Astrocyte (in vitro differentiated cells and primary cell): ENCODE measurements around the gene CCDC28B. TPM values are rescaled to one million over a fixed set of nuclear protein-coding genes. Genes with fewer than 3 reads are reported as not detected.
A peak's percentile ranks its signal among the peaks of the same experiment; 100 is the strongest.

Experiments used
- DNase-seq: peaks from one replicate; pipeline ENCODE4 v3.0.0-alpha.2; 2010; ENCODE audit warnings: low read depth
- FAIRE-seq: peaks from 2 replicates; lab custom pipeline; 2011; peaks lifted over from hg19 to GRCh38; lab: Jason Lieb, UNC
- H2AFZ ChIP-seq: 2 replicates; pipeline ENCODE4 v1.6.0; 2012; ENCODE audit warnings: low read depth, low read length, inconsistent platforms
- H3K27ac ChIP-seq: 2 replicates; pipeline ENCODE4 v1.5.1; 2011; ENCODE audit warnings: low read depth, low read length, inconsistent platforms
- H3K27me3 ChIP-seq: 2 replicates; pipeline ENCODE4 v1.6.0; 2011; ENCODE audit warnings: low read length, inconsistent platforms; ENCODE audit not compliant: insufficient read depth
- H3K36me3 ChIP-seq: 2 replicates; pipeline ENCODE4 v1.5.1; 2011; ENCODE audit warnings: low read length, inconsistent platforms; ENCODE audit not compliant: insufficient read depth
- H3K4me1 ChIP-seq: 2 replicates; pipeline ENCODE4 v1.5.1; 2011; ENCODE audit warnings: low read length, inconsistent platforms; ENCODE audit not compliant: insufficient read depth
- H3K4me2 ChIP-seq: 2 replicates; pipeline ENCODE4 v1.6.0; 2012; ENCODE audit warnings: low read length, inconsistent platforms
- H3K4me3 ChIP-seq: 2 replicates; pipeline ENCODE4 v1.5.1; 2011; ENCODE audit warnings: low read depth, mild to moderate bottlenecking, low read length, inconsistent platforms; ENCODE audit not compliant: insufficient read depth
- H3K79me2 ChIP-seq: 2 replicates; pipeline ENCODE4 v1.6.0; 2012; ENCODE audit warnings: mild to moderate bottlenecking, low read length, inconsistent platforms; ENCODE audit not compliant: insufficient read depth
- H3K9ac ChIP-seq: 2 replicates; pipeline ENCODE4 v1.6.0; 2012; ENCODE audit warnings: mild to moderate bottlenecking, low read length, inconsistent platforms
- H3K9me3 ChIP-seq: 2 replicates; pipeline ENCODE4 v1.5.1; 2012; ENCODE audit warnings: low read depth, mild to moderate bottlenecking, low read length, inconsistent platforms; ENCODE audit not compliant: insufficient read depth
- H4K20me1 ChIP-seq: 2 replicates; pipeline ENCODE4 v1.6.0; 2012; ENCODE audit warnings: low read length, inconsistent platforms; ENCODE audit not compliant: insufficient read depth
- H3K27ac Mint-ChIP-seq: one replicate; pipeline ENCODE4 v1.8.0; 2021; ENCODE audit warnings: mild to moderate bottlenecking, mixed read lengths; ENCODE audit not compliant: unreplicated experiment
- H3K27me3 Mint-ChIP-seq: one replicate; pipeline ENCODE4 v1.8.0; 2021; ENCODE audit warnings: low read depth, mixed read lengths; ENCODE audit not compliant: unreplicated experiment
- H3K36me3 Mint-ChIP-seq: one replicate; pipeline ENCODE4 v1.8.0; 2021; ENCODE audit warnings: low read depth, mixed read lengths; ENCODE audit not compliant: unreplicated experiment
- H3K4me1 Mint-ChIP-seq: one replicate; pipeline ENCODE4 v1.8.0; 2021; ENCODE audit warnings: low read depth, mixed read lengths; ENCODE audit not compliant: unreplicated experiment
- H3K4me3 Mint-ChIP-seq: one replicate; pipeline ENCODE4 v1.8.0; 2021; ENCODE audit warnings: mild to moderate bottlenecking, moderate library complexity, mixed read lengths; ENCODE audit not compliant: unreplicated experiment
- H3K9me3 Mint-ChIP-seq: one replicate; pipeline ENCODE4 v1.8.0; 2021; ENCODE audit warnings: mild to moderate bottlenecking, mixed read lengths; ENCODE audit not compliant: unreplicated experiment
- CTCF ChIP-seq: IDR thresholded peaks from 2 replicates; pipeline ENCODE4 v1.5.1; 2011; ENCODE audit warnings: low read depth, mild to moderate bottlenecking, inconsistent platforms, low read length, moderate library complexity; ENCODE audit not compliant: insufficient read depth
- EZH2 ChIP-seq: IDR thresholded peaks from 2 replicates; pipeline ENCODE4 v1.6.1; 2012; ENCODE audit warnings: mild to moderate bottlenecking, low read length, inconsistent platforms; ENCODE audit not compliant: insufficient read depth
- total RNA-seq: library from RNA; stranded (reverse); gene quantifications from 2 replicates; pipeline ENCODE4 v1.2.1, GENCODE V29; 2021

The CCDC28B gene
- total RNA-seq, 1 donor from 2014 or later, result 16.0 TPM

GRCh38 chr1:32250893-32251716 is 50.7 kb downstream of the CCDC28B start, which contains the start of gene LCK:
Gene LCK, plus strand, starts transcription at chr1:32251265. Its CDS starts 23,065 bp downstream, at chr1:32274330.
- Histone ChIP-seq H3K36me3 (no peaks in the 10 kb centered on the region), H3K4me3 (no peak within 1 kb of the TSS), H3K9ac (no peak within 1 kb of the TSS), H3K27ac (no peak within 1 kb of the TSS), H3K79me2 (no peaks in the 10 kb centered on the region), H2AFZ (peak within 1 kb of the TSS; percentile 43), H3K4me2 (peak within 1 kb of the TSS; percentile 53), H3K9me3 (no peaks in the 10 kb centered on the region), H4K20me1 (no peaks in the 10 kb centered on the region), H3K4me1 (peaks cover 23% of the 10 kb centered on the region), H3K27me3 (no peaks in the 10 kb centered on the region)
- Mint-ChIP-seq H3K36me3 (no peaks in the 10 kb centered on the region), H3K4me1 (peaks cover 10% of the 10 kb centered on the region), H3K9me3 (peaks cover 2% of the 10 kb centered on the region), H3K4me3 (no peak within 1 kb of the TSS), H3K27me3 (peaks cover 12% of the 10 kb centered on the region), H3K27ac (peak within 1 kb of the TSS; percentile 66)
- TF ChIP-seq CTCF (no peak), EZH2 (no peak)
- FAIRE-seq (no peak), DNase-seq (no peak)

Other genes starting within 250 kb of the CCDC28B start
- 126 and 139 TPM in 2 replicates for gene KHDRBS1, start 186.7 kb upstream of the CCDC28B start, total RNA-seq
- 11.8 and 13.3 TPM in 2 replicates for gene TMEM39B, start 127.7 kb upstream of the CCDC28B start, total RNA-seq
- 113 and 122 TPM in 2 replicates for gene KPNA6, start 92.5 kb upstream of the CCDC28B start, total RNA-seq
- 65.8 and 66.6 TPM in 2 replicates for gene TXLNA, start 20.9 kb upstream of the CCDC28B start, total RNA-seq
- gene IQCC, start 5.1 kb downstream of the CCDC28B start, total RNA-seq, result 0.87 and 1.0 TPM in 2 replicates
- not detected in 2 replicates for gene DCDC2B, start 8.5 kb downstream of the CCDC28B start, total RNA-seq
- gene TMEM234, start 21.8 kb downstream of the CCDC28B start, total RNA-seq, result 16.7 and 17.3 TPM in 2 replicates
- 173 and 184 TPM in 2 replicates for gene EIF3I, start 21.8 kb downstream of the CCDC28B start, total RNA-seq
- 0.64 and 0.75 TPM in 2 replicates for gene FAM167B, start 46.6 kb downstream of the CCDC28B start, total RNA-seq
- gene LCK, start 50.7 kb downstream of the CCDC28B start, total RNA-seq, result 0.30 TPM in 1 of 2 replicates, not detected in the other
- gene HDAC1, start 91.5 kb downstream of the CCDC28B start, total RNA-seq, result 94.1 and 99.6 TPM in 2 replicates
- 185 and 213 TPM in 2 replicates for gene MARCKSL1, start 135.6 kb downstream of the CCDC28B start, total RNA-seq
- gene FAM229A, start 161.9 kb downstream of the CCDC28B start, total RNA-seq, result 3.5 and 4.2 TPM in 2 replicates
- 0.32 and 0.87 TPM in 2 replicates for gene TSSK3, start 161.9 kb downstream of the CCDC28B start, total RNA-seq
- gene BSDC1, start 193.8 kb downstream of the CCDC28B start, total RNA-seq, result 71.9 and 73.1 TPM in 2 replicates